IPS-18c (cell line): ENCODE data around the gene PRDM16.
"Not testable (repeated sequence)": the region's sequence is repeated elsewhere in the genome, so short reads cannot be mapped to it uniquely, and the experiment has no call there.

Source experiments
- H3K4me3 ChIP-seq: 2 replicates; pipeline ENCODE4 v1.7.0; 2013; ENCODE audit warnings: low read depth, mild to moderate bottlenecking, low read length, moderate library complexity; ENCODE audit not compliant: insufficient read depth
- H3K9me3 ChIP-seq: one replicate; pipeline ENCODE4 v1.6.1; 2013; ENCODE audit warnings: mild to moderate bottlenecking, low read length, moderate library complexity; ENCODE audit not compliant: control insufficient read depth, insufficient read depth

Gene PRDM16

GRCh38 chr1:3152143-3152542, 83.1 kb downstream of the PRDM16 start:
- H3K9me3 ChIP-seq = no peaks in the 10 kb centered on the region
- H3K4me3 ChIP-seq = no peak overlapping the region

- H3K4me3 ChIP-seq = no peak overlapping the region
- no peaks in the 10 kb centered on the region for H3K9me3 ChIP-seq
These were observed 84.2 kb downstream of the PRDM16 start for GRCh38 chr1:3153197-3153596.

GRCh38 chr1:3153902-3154795, 85.1 kb downstream of the PRDM16 start:
- no peaks in the 10 kb centered on the region for H3K9me3 ChIP-seq
- no peak overlapping the region for H3K4me3 ChIP-seq

- Histone ChIP-seq H3K4me3 (no peak overlapping the region), H3K9me3 (no peaks in the 10 kb centered on the region)
These were observed 86.3 kb downstream of the PRDM16 start for GRCh38 chr1:3155056-3155925.

GRCh38 chr1:3155926-3156220, 86.9 kb downstream of the PRDM16 start:
- Histone ChIP-seq H3K4me3 (no peak overlapping the region), H3K9me3 (no peaks in the 10 kb centered on the region)

GRCh38 chr1:3156936-3157335, 87.9 kb downstream of the PRDM16 start:
- Histone ChIP-seq H3K4me3 (no peak overlapping the region), H3K9me3 (no peaks in the 10 kb centered on the region)

GRCh38 chr1:3158347-3158746, 89.3 kb downstream of the PRDM16 start:
- no peak overlapping the region for H3K4me3 ChIP-seq

GRCh38 chr1:3159121-3159520, 90.1 kb downstream of the PRDM16 start:
- H3K4me3 ChIP-seq = no peak overlapping the region

More at GRCh38 chr1:3158347-3158746, 89.3 kb downstream of the PRDM16 start:
- no peaks in the 10 kb centered on the region for H3K9me3 ChIP-seq

GRCh38 chr1:3159996-3160395, 91.0 kb downstream of the PRDM16 start:
- no peaks in the 10 kb centered on the region for H3K9me3 ChIP-seq

More at GRCh38 chr1:3159121-3159520, 90.1 kb downstream of the PRDM16 start:
- H3K9me3 ChIP-seq = no peaks in the 10 kb centered on the region

GRCh38 chr1:3160647-3161145, 91.7 kb downstream of the PRDM16 start:
- Histone ChIP-seq H3K9me3 (no peaks in the 10 kb centered on the region), H3K4me3 (no peak overlapping the region)

More at GRCh38 chr1:3159996-3160395, 91.0 kb downstream of the PRDM16 start:
- H3K4me3 ChIP-seq = no peak overlapping the region

- H3K9me3 ChIP-seq = no peaks in the 10 kb centered on the region
- no peak overlapping the region for H3K4me3 ChIP-seq
These were observed 92.3 kb downstream of the PRDM16 start for GRCh38 chr1:3161176-3161840.

GRCh38 chr1:3162322-3162882, 93.4 kb downstream of the PRDM16 start:
- Histone ChIP-seq H3K9me3 (no peaks in the 10 kb centered on the region), H3K4me3 (no peak overlapping the region)

- H3K4me3 ChIP-seq = no peak overlapping the region
These were observed 94.4 kb downstream of the PRDM16 start for GRCh38 chr1:3163356-3163755.

GRCh38 chr1:3164671-3165070, 95.7 kb downstream of the PRDM16 start:
- H3K9me3 ChIP-seq = no peaks in the 10 kb centered on the region
- no peak overlapping the region for H3K4me3 ChIP-seq

More at GRCh38 chr1:3163356-3163755, 94.4 kb downstream of the PRDM16 start:
- H3K9me3 ChIP-seq = no peaks in the 10 kb centered on the region

GRCh38 chr1:3165189-3165588, 96.2 kb downstream of the PRDM16 start:
- H3K4me3 ChIP-seq, H3K9me3 ChIP-seq: not testable (repeated sequence)

- no peak overlapping the region for H3K4me3 ChIP-seq
- no peaks in the 10 kb centered on the region for H3K9me3 ChIP-seq
These were observed 97.4 kb downstream of the PRDM16 start for GRCh38 chr1:3166206-3166918.
